Measurements from ENCODE around the gene IGF2BP3.
A peak's percentile ranks its signal among the peaks of the same experiment; 100 is the strongest.

Gene IGF2BP3

DNA sequence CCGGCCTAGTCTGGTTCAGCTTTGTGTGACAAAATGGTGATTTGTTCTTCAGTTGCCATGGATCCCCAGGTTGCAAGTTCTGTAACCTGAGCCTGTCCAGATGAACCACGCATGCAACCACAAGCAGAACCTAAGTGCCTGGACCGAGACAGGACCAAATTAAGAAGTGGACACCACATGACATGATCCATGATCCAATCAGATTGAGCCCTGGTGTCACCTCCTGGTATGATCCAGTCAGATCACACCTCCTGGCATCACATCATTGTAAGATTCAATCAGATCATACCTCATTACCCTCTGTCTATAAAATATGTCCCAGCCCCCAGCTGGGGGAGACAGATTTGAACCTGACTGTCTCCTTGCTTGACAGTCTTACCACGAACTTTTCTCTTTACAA, 101.2 kb downstream of the IGF2BP3 start:
- no peak for DNase-seq (ENCODE audit: low read depth)
- H3K4me3 ChIP-seq (ENCODE audit: low read length) = no peak overlapping the region
- no peak for TF ChIP-seq CTCF (IDR thresholded peaks at IDR 0.05; ENCODE audit: insufficient read depth, low read depth, low read length, missing control alignments)

DNA sequence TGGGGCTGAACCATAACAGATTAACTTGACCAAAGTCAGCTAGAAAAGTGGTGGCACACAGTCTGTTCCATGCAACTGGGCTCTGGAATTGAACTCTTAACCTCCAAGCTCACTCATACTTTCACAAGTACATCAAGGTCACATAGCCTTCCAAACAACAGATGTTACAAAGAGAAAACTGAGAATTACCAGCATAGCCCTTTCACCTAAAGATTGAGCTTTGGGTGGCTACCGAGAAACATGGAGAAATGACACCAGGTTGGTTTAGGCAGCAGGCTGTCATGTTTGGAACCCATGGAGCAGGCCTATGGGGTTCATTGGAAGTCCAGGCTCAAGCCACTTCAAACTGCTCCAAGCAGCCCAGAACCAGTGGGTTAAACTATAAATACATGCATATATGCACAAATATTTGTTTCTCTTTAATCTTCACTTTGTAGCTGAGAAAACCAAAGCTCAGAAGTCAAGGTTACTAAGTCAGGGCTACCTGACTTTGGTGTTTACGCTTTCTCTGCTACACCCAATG, 112.1 kb downstream of the IGF2BP3 start:
- no peak overlapping the region for H3K4me3 ChIP-seq (ENCODE audit: low read length)
- no peak for TF ChIP-seq CTCF (IDR thresholded peaks at IDR 0.05; ENCODE audit: insufficient read depth, low read depth, low read length, missing control alignments)
- no peak for DNase-seq (ENCODE audit: low read depth)

DNA sequence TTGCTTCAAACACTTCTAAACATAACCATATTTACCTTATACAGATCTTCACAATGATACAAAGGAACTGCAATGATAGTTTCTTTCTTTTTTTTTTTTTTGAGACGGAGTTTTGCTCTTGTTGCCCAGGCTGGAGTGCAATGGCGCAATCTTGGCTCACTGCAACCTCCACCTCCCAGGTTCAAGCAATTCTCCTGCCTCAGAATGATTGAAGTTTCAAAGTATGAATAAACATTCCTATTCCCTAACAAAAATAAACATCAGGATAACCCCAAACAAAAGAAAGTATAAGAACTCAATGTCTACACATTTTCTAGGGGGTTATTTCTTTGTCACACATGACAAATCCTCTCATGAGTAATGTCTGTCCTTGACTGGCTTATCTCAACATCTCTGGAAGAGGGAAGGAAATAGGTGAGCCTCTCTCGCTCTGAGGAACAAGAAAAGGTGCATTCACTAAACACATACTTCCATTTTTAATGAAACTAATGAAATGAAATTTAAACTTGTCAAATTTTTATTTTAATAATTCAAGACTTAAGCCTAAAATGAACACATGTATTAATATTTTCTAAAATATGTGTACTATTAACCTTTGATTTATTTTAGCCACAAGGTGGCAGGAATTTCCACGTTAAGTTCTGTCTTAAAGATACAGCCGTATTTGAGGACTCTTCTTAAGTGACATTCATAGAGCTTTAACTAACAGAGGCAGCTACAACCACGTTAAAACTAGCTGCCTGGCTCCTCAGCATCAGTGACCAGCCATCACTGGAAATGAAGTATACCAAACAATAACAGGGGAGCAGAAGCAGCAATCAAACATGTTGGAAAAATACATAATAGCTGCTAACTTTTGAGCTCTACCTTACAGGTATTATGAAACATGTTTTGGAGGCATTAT, 112.8 kb downstream of the IGF2BP3 start:
- no peak overlapping the region for H3K4me3 ChIP-seq (ENCODE audit: low read length)
- TF ChIP-seq CTCF (IDR thresholded peaks at IDR 0.05; ENCODE audit: insufficient read depth, low read depth, low read length, missing control alignments) = peak; percentile 36
- peak; percentile 83 for DNase-seq (ENCODE audit: low read depth)

GRCh38 chr7:23356726-23357125, 113.6 kb downstream of the IGF2BP3 start:
- no peak for DNase-seq (ENCODE audit: low read depth)
- TF ChIP-seq CTCF (IDR thresholded peaks at IDR 0.05; ENCODE audit: insufficient read depth, low read depth, low read length, missing control alignments) = no peak
- no peak overlapping the region for H3K4me3 ChIP-seq (ENCODE audit: low read length)

- TF ChIP-seq CTCF (IDR thresholded peaks at IDR 0.05; ENCODE audit: insufficient read depth, low read depth, low read length, missing control alignments) = no peak
- no peak overlapping the region for H3K4me3 ChIP-seq (ENCODE audit: low read length)
- DNase-seq (ENCODE audit: low read depth) = no peak
Measured at GRCh38 chr7:23356168-23356567, 114.1 kb downstream of the IGF2BP3 start.

DNA sequence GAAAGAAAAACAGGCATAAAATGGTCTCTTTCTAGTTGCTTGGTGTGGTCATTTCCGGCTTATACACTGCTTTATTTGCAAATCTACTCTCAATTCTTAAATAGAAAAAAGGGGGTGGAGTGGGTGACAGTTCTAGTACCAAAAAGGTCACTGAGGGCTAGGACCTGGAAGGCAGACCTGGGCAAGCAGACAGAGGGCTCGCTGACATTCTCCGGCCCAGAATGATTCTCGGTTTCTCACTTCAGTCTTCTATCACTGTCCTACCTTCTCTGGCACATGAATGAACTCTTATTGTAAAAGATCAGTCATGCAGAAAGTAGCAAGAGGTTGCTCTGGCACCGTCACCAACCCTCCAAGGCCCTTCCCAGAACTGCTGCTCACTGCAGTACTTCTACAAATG, 117.1 kb downstream of the IGF2BP3 start:
- DNase-seq (ENCODE audit: low read depth) = no peak
- no peak overlapping the region for H3K4me3 ChIP-seq (ENCODE audit: low read length)
- no peak for TF ChIP-seq CTCF (IDR thresholded peaks at IDR 0.05; ENCODE audit: insufficient read depth, low read depth, low read length, missing control alignments)

All from epithelial cell of esophagus (primary cell).